ENCODE results near the gene ELMO1.

The ELMO1 gene

DNA sequence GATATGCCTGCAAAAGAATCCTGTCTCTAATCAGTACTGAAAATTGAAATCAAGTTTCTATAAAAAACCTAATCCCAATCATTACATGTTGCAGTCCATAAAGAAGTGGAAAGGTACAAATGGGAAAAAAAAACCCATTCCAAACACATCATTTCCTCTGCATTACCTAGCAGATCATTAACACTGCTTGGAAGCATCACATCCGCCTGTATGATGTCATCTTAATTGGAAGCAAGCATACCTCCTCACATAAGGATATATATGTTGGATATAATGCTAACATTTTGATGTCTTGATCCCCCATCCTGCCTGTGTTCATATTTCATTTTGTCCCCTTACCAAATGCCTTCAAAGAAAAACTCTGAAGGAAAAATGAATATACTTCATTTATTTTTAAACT, 483.0 kb downstream of the ELMO1 start:
- FAIRE-seq, result no peak

DNA sequence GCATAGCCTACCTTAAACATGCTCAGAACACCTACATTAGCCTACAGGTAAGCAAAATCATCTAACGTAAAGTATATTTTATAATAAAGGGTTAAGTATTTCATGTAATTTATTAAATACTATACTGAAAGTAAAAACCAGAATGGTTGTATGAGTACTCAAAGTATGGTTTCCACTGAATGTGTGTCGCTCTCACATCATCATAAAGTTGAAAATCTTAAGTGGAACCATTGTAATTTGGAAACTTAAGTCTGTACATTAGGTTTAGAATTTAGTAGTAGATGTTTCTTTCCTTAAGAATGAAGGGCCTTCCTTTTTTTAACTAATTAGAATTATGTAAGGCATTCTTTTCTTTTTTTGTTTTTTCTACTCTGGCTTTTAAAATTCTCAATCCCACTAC, 484.4 kb downstream of the ELMO1 start:
- no peak for FAIRE-seq

DNA sequence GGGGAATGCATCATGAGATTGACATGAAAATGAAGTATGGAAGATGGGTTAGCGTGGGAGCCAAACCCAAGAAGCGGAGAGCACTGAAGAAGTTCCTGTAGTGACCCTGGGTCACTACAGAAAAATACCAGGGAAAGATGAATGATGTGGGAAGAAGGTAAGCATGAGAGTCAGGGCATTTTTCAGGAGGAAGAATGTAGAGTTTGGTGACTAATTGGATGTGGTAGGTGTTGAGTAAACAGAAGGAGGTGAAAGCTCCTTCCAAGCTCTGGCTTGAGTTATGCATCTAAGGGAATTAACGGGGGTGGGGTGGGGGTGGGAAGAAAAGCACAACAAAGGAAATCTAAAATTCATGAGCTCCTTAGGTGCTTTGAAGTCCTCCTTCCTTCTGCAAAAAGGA, 486.3 kb downstream of the ELMO1 start:
- no peak for FAIRE-seq

DNA sequence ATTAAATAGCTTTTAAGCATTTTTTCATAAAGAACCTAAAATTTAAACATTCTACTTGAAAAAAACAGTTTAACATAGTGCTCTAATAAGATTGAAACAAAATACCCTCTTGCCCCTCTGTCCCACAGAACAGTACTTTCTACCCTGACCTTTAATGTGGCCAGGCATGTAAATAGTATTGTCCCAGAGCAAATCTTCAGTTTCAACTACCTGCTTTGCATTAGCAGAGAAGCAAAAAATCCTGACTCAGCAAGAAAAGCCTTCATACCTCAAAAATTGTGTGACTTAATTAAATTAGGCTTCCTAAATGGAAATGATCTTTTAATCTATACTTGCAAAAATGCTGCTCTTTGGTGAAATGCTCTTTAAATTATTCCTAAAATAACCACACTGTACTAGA, 487.0 kb downstream of the ELMO1 start:
- FAIRE-seq, result no peak

DNA sequence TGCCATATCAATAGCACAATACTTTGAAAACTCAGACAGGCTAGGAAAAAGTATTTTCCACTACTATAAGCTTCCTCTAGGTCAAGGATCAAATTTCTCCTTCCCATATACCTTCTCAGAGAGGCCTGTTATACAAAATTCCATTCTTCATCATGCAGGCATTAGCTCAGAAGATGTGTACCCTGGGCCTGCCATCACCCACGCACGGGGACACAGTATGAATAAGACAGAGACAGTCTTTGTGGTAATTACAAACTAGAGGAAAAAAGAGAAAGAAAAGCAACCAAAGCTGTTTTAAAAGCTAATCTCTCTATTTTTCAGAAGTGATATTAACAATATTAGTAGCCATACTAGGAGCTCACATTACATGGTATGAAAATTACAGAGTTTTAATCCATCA, 487.6 kb downstream of the ELMO1 start:
- FAIRE-seq, result no peak

DNA sequence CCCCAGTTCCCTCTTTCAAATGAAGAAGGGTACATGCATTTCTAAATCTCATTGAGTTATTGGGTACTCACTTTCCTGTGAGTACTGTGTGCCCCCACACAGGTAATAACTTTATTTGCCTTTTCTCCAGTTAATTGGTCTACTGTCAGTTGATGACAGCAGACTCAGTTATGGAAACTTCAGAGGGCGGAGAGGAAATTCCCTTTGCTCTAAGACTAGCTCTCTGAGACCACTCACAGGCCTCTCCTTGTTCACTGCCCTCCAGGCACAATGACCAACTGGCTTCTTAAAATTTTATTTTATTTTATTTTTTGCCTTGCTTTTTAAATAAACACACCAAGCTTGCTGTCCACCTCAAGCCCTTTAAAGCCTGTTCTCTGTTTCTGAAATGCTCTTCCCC, 488.6 kb downstream of the ELMO1 start:
- FAIRE-seq, result no peak

DNA sequence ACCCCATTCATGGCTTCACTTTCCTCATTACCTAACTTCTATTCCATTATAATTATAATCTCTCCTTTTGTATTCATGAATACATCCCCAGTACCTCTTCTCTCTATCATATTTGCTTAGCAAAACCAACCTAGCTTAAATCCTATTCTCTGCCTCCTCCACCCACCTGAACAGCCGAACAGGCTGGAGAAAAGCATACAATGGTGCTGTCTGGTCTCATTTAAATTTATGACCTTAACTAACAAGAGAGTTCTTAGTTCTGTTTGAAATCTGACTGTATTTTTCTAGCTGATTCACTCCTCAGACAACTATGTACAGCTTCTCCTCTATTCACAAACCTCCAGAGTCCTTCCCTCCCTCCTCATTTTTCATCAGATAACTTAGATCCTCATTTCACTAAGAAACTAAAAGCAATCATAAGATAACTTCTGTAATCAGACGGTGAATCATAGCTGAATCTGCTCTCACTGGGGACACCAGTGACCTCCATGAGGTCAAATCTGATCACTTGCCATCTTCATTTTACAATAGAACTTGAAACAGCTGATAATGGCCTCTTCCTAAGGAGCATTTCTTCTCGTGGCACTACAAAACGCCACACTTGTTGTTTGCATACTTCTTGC, 490.4 kb downstream of the ELMO1 start:
- no peak for FAIRE-seq

DNA sequence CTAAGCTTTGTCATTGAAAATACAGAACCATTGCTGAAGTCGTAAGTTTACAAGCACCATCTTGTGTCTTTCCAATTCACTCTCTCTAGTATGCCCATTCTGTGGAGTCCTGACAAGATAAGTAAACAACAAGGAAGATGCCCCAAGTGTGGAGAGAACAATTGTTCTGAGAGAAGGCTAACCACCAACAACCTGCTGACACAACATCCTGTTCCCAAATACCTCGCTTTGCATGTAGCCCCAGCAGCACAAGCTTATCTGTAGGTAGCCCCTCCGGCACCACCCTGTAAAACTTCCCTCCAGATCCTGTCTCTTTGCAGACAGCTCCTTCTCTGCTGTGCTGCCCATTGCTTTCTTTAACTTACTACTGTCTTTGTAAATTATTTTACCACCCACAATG, 491.0 kb downstream of the ELMO1 start:
- FAIRE-seq, result no peak

DNA sequence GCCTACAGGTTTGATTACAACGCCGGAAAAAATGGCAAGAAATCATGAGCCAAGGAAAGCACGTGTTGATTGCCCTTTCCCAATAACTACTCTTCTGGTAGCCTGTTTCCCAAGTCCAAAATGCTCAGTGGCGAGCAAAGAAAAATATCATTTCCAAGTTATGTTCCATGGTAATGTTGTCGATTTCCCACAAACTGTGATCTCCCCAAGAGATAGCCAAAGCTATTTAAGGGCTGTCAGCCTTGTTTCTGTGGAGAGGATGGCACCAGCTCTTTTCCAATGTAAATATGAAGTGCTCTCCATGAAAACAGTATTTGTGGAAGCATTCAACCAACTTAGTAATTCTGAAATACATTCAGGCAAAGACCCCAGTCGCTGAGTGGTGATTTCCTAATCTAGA, 491.9 kb downstream of the ELMO1 start:
- FAIRE-seq, result no peak

DNA sequence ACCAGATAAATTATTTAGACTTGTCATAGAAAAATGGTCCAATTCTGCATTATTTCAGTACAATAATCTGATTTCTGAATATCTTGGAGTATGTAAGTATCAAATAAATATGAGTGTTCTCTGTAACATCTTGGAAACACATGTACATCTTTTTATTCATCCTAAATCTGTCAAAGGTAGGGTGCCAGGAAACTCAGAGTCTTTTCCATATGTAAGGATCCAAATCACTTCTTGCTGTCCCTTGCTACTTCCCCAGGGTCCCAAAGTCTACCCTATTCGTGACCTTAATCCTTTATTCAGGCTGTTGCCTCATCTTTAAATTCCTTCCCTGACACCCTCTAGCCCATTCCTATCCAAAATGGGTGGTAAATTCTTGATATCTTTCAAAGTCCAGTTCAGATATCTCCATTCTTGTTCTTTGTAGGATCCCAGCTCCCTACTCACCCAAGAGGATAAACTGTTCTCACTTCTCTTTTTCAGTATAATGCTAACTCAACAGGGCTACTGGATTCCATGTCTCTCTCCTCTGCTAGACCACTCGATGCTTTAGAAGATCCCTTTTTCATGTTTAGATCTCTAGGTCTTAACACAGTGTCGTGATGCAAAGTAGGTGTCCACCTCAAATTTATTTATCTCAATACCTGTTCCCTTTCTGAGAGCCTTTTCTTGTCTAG, 493.1 kb downstream of the ELMO1 start:
- FAIRE-seq, result no peak

DNA sequence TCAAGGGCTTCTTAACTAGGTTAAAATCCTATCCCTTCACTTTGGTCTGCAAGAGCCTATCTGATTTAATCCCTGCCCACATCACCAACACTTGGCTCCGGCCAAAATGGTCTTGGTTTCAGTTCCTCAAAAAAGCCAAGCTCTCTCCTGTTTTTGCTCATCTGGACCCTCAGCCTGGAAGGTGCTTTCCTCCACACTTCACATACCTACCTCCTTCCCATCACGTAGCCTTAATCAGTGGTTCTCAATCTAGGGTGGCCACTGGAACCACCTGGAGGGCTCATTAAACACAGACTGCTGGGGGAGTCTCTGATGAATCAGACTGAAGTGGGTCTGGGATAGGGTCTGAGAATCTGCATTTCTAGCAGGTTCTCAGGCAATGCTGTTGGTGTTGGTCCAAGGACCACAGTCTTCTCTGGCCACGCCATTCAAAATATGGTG, 497.4 kb downstream of the ELMO1 start:
- no peak for FAIRE-seq

DNA sequence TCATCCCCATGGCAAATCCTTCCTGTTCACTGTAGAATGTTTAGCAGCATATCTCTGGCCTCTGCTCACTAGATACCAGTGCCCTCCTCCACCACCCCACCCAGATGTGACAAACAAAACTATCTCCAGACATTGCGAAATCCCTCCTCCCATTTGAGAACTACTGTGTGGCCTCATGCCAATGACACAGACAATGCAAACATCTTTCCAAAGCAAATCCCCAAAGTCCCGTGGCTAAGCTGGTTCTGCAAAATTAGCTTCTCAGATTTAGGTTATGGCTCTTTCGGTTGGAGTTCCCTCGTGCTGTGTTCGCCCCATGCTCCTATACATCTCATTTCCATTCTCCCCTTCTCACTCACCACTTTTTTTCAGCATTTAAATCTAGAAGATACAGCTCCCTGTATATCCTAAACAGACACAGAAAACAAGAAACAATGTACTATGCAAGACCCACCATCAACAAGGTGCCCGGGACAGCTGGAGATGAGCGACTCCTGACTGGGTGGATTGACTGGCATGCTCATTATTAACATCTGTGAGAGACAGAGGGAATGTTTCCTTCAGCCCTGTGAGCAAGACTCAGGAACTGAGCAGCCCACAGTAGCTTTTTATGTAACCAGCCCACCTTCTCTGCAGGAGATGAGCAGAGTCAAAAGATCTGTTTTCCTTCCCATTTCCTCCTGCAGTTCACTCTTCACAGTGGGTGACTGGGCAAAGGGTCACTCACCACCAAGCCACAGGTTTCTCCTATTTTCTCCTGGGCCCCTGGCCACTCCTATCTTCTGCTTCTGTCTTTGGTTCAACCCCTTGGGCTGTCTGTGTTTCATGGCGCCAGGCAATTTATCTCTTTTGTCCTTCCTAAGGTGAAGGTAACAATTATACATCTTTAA, 498.7 kb downstream of the ELMO1 start:
- FAIRE-seq, result no peak

DNA sequence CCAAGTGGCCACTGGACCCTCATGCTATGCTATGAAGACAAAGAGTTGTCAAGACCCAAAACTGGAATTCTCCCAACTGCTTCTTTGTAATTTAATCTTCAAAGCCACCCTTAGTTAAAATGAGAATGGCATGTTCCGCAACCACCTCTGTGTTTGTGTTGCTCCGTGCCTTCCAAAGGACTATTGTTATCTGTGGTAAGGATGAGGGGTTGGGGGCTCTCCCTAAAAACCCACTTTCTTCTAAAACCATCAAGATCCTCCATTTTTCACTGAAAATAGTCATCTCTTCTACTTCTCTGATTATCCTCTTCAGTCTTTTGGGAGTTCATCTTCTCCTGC, 502.3 kb downstream of the ELMO1 start:
- no peak for FAIRE-seq

DNA sequence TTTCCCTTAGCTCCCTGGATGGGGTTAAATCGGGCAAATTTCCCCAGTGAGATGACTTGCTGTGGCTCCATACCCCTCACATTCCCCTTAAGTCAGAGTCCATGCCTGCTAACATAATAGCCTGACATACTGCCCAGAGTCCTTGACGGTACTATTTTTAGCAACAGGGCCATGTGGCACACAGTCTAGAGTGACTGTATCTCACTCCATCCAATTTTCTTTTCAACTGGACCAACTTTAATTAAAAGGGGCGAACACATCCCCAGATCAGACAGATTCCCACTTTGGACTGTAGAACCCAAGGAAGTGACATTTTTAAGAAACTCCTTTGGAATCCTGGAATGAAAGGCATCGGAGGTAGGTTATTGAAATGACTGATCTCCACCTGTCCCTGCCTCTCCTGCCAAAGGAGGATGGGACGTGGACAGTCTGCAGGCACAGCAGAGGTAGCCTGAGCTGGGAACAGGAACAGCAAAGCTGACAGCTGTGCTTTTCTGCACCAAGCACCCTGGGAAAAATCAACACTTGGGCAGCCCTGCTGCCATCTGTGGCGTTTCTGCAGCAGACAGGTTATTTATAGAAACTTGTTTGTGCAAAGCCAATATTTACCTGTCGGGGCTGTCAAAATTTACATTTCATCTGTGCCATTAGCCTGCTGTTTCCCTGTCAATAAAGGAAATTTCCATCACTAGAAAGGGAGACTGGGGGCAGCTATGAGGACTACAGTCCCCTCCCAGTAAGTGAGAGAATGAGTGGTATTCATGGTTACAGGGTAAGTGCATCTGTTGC, 502.9 kb downstream of the ELMO1 start:
- peak; percentile 100 for FAIRE-seq

DNA sequence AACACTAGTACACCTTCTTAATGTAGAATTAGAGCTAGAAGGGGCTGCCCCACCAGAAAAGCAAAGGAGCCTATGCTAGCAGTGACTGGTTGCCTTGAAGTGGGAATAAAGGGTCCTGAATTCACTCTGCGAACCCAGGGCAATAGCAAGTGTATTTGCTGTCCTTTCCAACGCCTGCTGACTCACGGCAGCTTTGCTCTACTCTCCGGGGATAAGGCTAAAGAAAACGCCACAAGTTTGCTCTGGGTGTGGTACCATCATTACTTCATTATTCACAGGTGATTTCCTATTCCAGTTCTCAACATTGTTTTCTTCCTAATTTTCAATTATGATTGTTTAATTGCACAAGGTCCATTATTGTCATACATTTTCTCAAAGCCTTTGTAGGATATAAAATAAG, 503.8 kb downstream of the ELMO1 start:
- FAIRE-seq, result no peak

DNA sequence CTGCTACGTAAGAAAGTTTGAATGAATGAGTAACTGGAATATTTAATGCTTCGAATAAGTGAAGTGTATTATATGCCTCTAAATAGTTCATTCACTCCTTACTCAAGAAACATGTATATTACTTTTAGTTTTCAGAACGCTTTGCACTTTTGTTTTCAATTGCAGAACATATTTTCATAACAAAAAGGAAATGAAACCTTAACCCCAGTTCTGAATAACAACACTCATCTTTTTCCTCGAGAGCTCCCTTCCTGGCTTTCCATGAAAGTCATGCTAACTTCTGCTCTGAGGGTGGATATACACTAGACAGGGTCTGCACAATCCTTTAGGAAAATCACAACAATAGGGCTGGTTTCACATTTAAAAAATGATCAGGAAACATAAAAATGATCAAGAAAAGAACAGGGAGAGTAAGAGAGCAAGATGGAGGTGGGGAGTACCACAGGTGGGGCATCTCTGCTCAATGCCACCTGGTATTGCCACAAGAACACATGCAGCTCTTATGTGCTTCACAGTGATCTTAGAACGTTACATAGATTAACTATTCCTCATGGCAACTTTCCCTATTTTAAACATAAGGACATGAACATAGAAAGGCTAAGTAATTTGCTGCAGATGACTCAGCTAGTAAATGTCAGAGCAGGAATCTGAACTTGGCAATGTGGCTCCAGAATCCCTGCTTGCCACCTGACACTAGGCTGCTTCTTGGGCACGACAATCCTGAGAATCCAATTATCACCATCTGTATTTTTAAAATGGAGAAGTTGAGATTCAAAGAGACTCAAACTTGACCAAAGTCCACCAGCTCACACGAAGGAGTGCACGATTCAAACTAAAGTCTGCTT, 504.9 kb downstream of the ELMO1 start:
- FAIRE-seq, result no peak

DNA sequence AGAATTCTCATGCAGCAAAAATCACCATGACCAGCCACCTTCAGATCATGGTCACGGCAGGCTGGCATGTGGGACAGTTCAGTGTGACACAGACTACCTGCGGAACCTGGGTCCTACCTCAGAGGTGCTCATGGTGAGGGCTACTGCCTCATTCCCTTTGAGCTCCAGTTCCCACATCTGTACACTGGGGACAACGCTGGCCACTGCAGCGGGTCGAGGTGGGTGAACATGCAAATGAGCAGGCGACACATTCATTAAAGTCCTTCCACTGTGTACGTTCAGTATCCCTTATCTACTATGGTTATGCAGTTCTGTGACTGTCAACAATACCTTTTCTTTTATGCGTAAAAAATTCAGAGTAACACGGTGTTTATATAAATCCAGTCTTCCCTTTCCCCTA, 505.7 kb downstream of the ELMO1 start:
- FAIRE-seq, result no peak

DNA sequence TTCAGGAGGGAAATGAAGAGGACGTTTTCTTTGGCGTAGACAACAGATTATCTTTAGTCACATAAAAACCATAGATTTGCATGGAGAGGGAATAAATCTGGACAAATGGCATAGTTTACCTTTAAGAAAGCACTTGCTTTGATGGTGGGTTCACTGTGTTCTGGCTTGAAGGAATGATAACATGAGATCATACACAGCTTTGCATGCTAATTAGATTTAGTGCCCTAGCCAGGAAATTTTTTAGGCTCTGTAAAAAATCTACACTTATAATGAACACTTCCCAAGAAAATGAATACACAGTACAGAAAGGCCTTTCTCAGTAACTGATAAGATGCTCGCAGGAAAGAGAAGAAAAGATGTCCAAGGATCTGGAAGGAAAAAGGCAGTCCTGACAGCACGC, 506.1 kb downstream of the ELMO1 start:
- FAIRE-seq, result peak; percentile 60

DNA sequence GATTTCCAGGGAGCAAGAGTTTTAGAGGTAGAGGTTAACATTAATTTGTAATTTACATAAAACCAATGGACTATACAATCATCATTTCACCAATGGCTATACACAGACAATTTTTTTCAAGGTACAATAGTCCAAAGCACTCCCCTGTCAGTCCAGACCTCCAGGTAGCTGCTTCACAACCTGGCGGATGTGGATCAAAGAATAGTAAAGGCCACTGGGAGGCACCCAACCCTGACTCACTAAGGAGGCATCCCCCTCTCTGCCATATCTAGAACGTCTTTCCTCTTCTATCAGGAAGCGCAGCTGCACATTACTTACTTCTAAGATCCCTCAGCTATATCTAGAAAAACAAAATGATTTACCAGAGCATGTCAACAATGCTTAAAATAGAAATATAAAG, 506.6 kb downstream of the ELMO1 start:
- peak; percentile 49 for FAIRE-seq

DNA sequence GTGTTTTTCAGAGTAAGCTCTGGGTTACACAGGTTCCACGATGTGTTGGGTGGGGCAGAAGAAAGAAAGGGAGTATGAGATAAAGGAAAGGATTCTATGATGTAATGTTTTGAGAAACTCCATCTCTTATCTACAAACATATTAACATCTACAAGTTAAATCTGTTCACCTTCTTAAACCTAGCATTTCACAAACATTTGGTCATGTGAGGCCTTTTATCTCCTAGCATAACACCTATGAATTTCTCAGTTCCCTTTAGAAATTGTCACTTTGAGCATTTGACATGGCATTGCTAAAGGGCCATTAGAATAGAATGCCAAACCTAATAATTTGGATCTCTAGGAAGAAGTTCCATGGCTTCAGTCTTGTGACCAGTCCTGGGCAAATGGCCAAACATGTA, 507.3 kb downstream of the ELMO1 start:
- no peak for FAIRE-seq

DNA sequence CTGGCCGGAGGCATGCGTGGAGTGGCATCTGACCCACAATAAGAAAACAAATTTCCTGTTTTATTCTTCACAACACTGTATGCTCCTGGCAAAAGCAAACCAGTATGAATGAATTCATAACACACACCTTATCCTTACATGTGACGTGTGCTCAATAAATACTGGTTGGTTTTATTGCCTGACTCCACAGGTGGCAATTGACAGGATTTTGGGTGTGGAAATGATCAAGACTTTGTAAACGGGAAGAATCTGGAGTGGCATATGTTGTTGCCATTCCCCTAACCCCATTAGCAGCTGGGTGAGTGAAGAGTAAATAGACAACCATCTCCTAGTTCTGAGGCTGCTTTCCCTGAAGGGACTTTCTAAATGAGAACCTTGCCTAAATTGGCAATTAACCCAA, 508.8 kb downstream of the ELMO1 start:
- FAIRE-seq, result no peak

All from islet of Langerhans (tissue), 1 donor.